HEK293 (cell line): Measurements from ENCODE around the gene ATF6.

Experiments
- CTCF ChIA-PET: fragments of 350-600 bp; formaldehyde crosslinking; extraction: SDS; loops from one replicate; lab custom pipeline; 2021; ENCODE audit warnings: antibody characterized with exemption; lab: Yijun Ruan, JAX
- POLR2A ChIA-PET: fragments of 300-600 bp; formaldehyde crosslinking; extraction: SDS; loops from one replicate; lab custom pipeline; 2020; ENCODE audit warnings: antibody characterized with exemption, inconsistent platforms; lab: Yijun Ruan, JAX
- H3K27ac ChIP-seq: fragments of 200-500 bp; sonication (Bioruptor generic); 2 replicates; pipeline ENCODE4 v1.5.1; 2014; ENCODE audit warnings: low read depth, low read length, control low read depth, inconsistent platforms; ENCODE audit errors: extremely low read depth
- H3K36me3 ChIP-seq, 2 experiments: fragments of 200-500 bp in 1 of 2; sonication (Bioruptor generic) in 1 of 2; 1 replicate in 1 of 2; 2 replicates in 1 of 2; pipeline ENCODE4 v1.5.1; 2014 to 2017; ENCODE audit warnings: inconsistent platforms in 2 of 2, low read length in 2 of 2; ENCODE audit not compliant: control insufficient read depth in 2 of 2, insufficient read depth in 1 of 2
- H3K4me1 ChIP-seq: fragments of 200-500 bp; sonication (Bioruptor generic); 2 replicates; pipeline ENCODE4 v1.5.1; 2014; ENCODE audit warnings: mild to moderate bottlenecking, low read length, inconsistent platforms; ENCODE audit not compliant: control insufficient read depth, insufficient read depth
- H3K4me3 ChIP-seq: 2 replicates; pipeline ENCODE4 v1.5.1; 2011; ENCODE audit warnings: low read depth, mild to moderate bottlenecking, control low read depth, low read length, moderate library complexity
- H3K9me3 ChIP-seq: fragments of 200-500 bp; sonication (Bioruptor generic); 2 replicates; pipeline ENCODE4 v1.5.1; 2014; ENCODE audit warnings: low read depth, low read length, inconsistent platforms; ENCODE audit not compliant: control insufficient read depth, insufficient read depth
- BCL11B ChIP-seq: fragments of 450-650 bp; formaldehyde crosslinking; IDR thresholded peaks from 2 replicates; pipeline ENCODE4 v1.5.1; 2016; ENCODE audit warnings: low read depth, missing biosample characterization, missing genetic modification characterization
- GLIS1 ChIP-seq: fragments of 450-650 bp; formaldehyde crosslinking; IDR thresholded peaks from 2 replicates; pipeline ENCODE4 v1.5.1; 2016; ENCODE audit warnings: missing biosample characterization, missing genetic modification characterization
- HOXC10 ChIP-seq: sonication (generic); formaldehyde crosslinking; IDR thresholded peaks from 2 replicates; pipeline ENCODE4 v1.8.1; 2023; ENCODE audit warnings: mild to moderate bottlenecking, missing genetic modification reagents
- SP3 ChIP-seq: fragments of 450-650 bp; formaldehyde crosslinking; IDR thresholded peaks from 2 replicates; pipeline ENCODE4 v1.5.1; 2016; ENCODE audit warnings: missing biosample characterization, missing genetic modification characterization
- SP7 ChIP-seq: fragments of 450-650 bp; formaldehyde crosslinking; IDR thresholded peaks from 2 replicates; pipeline ENCODE4 v1.5.1; 2016; ENCODE audit warnings: missing biosample characterization, missing genetic modification characterization
- TCF7L2 ChIP-seq: IDR thresholded peaks from 2 replicates; pipeline ENCODE4 v1.6.1; 2011; ENCODE audit warnings: low read depth, mild to moderate bottlenecking, inconsistent platforms, low read length, moderate library complexity, borderline replicate concordance
- TRIM28 ChIP-seq: IDR thresholded peaks from 2 replicates; pipeline ENCODE4 v1.6.1; 2011; ENCODE audit warnings: low read length, control low read depth, borderline replicate concordance
- TSHZ1 ChIP-seq: fragments of 450-650 bp; formaldehyde crosslinking; IDR thresholded peaks from 2 replicates; pipeline ENCODE4 v1.5.1; 2016; ENCODE audit warnings: missing biosample characterization, missing genetic modification characterization, borderline replicate concordance
- ZBTB20 ChIP-seq: fragments of 450-650 bp; formaldehyde crosslinking; IDR thresholded peaks from 2 replicates; pipeline ENCODE4 v1.5.1; 2016; ENCODE audit warnings: missing biosample characterization, missing genetic modification characterization
- ZBTB26 ChIP-seq: fragments of 450-650 bp; formaldehyde crosslinking; optimal IDR thresholded peaks from 2 replicates; pipeline ENCODE3; 2016; ENCODE audit warnings: missing biosample characterization, mild to moderate bottlenecking, missing genetic modification characterization
- ZBTB49 ChIP-seq: fragments of 450-650 bp; formaldehyde crosslinking; IDR thresholded peaks from 2 replicates; pipeline ENCODE4 v1.5.1; 2016; ENCODE audit warnings: missing biosample characterization, missing genetic modification characterization, low read depth
- ZFP41 ChIP-seq: fragments of 450-650 bp; formaldehyde crosslinking; IDR thresholded peaks from 2 replicates; pipeline ENCODE4 v1.5.1; 2016; ENCODE audit warnings: missing biosample characterization, missing genetic modification characterization, borderline replicate concordance
- ZIC2 ChIP-seq: fragments of 450-650 bp; formaldehyde crosslinking; IDR thresholded peaks from 2 replicates; pipeline ENCODE4 v1.5.1; 2016; ENCODE audit warnings: missing biosample characterization, missing genetic modification characterization
- ZNF112 ChIP-seq: fragments of 450-650 bp; formaldehyde crosslinking; IDR thresholded peaks from 2 replicates; pipeline ENCODE4 v1.5.0; 2017; ENCODE audit warnings: missing biosample characterization, missing genetic modification characterization
- ZNF114 ChIP-seq: fragments of 450-650 bp; formaldehyde crosslinking; IDR thresholded peaks from 2 replicates; pipeline ENCODE4 v1.5.0; 2017; ENCODE audit warnings: missing biosample characterization, missing genetic modification characterization
- ZNF140 ChIP-seq: fragments of 450-650 bp; formaldehyde crosslinking; IDR thresholded peaks from 2 replicates; pipeline ENCODE4 v1.5.1; 2016; ENCODE audit warnings: missing biosample characterization, missing genetic modification characterization
- ZNF266 ChIP-seq: fragments of 450-650 bp; formaldehyde crosslinking; IDR thresholded peaks from 2 replicates; pipeline ENCODE4 v1.5.1; 2016; ENCODE audit warnings: missing biosample characterization, missing genetic modification characterization, low read depth
- ZNF311 ChIP-seq: fragments of 450-650 bp; formaldehyde crosslinking; IDR thresholded peaks from 2 replicates; pipeline ENCODE4 v1.5.1; 2017; ENCODE audit warnings: missing biosample characterization, missing genetic modification characterization, borderline replicate concordance
- ZNF433 ChIP-seq: fragments of 450-650 bp; formaldehyde crosslinking; IDR thresholded peaks from 2 replicates; pipeline ENCODE4 v1.5.1; 2016; ENCODE audit warnings: missing biosample characterization, missing genetic modification characterization, low read depth
- ZNF449 ChIP-seq: fragments of 450-650 bp; formaldehyde crosslinking; IDR thresholded peaks from 2 replicates; pipeline ENCODE4 v1.5.1; 2017; ENCODE audit warnings: missing biosample characterization, mild to moderate bottlenecking, missing genetic modification characterization, moderate library complexity
- ZNF501 ChIP-seq: fragments of 450-650 bp; formaldehyde crosslinking; IDR thresholded peaks from 2 replicates; pipeline ENCODE4 v1.5.1; 2016; ENCODE audit warnings: missing biosample characterization, missing genetic modification characterization
- ZNF521 ChIP-seq: fragments of 450-650 bp; formaldehyde crosslinking; IDR thresholded peaks from 2 replicates; pipeline ENCODE4 v1.5.1; 2017; ENCODE audit warnings: missing biosample characterization, mild to moderate bottlenecking, missing genetic modification characterization
- ZNF558 ChIP-seq: fragments of 450-650 bp; formaldehyde crosslinking; IDR thresholded peaks from 2 replicates; pipeline ENCODE4 v1.5.1; 2016; ENCODE audit warnings: missing biosample characterization, missing genetic modification characterization
- ZNF561 ChIP-seq: fragments of 450-650 bp; IDR thresholded peaks from 2 replicates; pipeline ENCODE4 v1.5.1; 2018; ENCODE audit warnings: missing biosample characterization, missing genetic modification characterization, borderline replicate concordance
- ZNF596 ChIP-seq: fragments of 450-650 bp; IDR thresholded peaks from 2 replicates; pipeline ENCODE4 v1.5.0; 2018; ENCODE audit warnings: missing biosample characterization, mild to moderate bottlenecking, missing genetic modification characterization, moderate library complexity
- ZNF677 ChIP-seq: fragments of 450-650 bp; IDR thresholded peaks from 2 replicates; pipeline ENCODE4 v1.5.0; 2018; ENCODE audit warnings: missing biosample characterization, mild to moderate bottlenecking, missing genetic modification characterization, moderate library complexity
- ZNF747 ChIP-seq: fragments of 450-650 bp; formaldehyde crosslinking; IDR thresholded peaks from 2 replicates; pipeline ENCODE4 v1.5.1; 2016; ENCODE audit warnings: missing biosample characterization, missing genetic modification characterization
- ZNF791 ChIP-seq: fragments of 450-650 bp; formaldehyde crosslinking; IDR thresholded peaks from 2 replicates; pipeline ENCODE4 v1.5.1; 2016; ENCODE audit warnings: missing biosample characterization, missing genetic modification characterization
- ZNF843 ChIP-seq: fragments of 450-650 bp; formaldehyde crosslinking; IDR thresholded peaks from 2 replicates; pipeline ENCODE4 v1.5.1; 2016; ENCODE audit warnings: missing biosample characterization, missing genetic modification characterization

The ATF6 gene

GRCh38 chr1:161725908-161726472 lies 40.1 kb upstream of the ATF6 start (continued):
- TF ChIP-seq ZNF449 (tag by site-specific recombination) = no peak
- no peak for TF ChIP-seq ZNF843 (tag by site-specific recombination)
- TF ChIP-seq GLIS1 = no peak
- no peak for TF ChIP-seq ZFP41
- peak; percentile 72 for TF ChIP-seq ZBTB20 (tag by site-specific recombination)
- TF ChIP-seq ZNF677 = no peak
- TF ChIP-seq ZNF112 (tag by site-specific recombination) = no peak
- no peak for TF ChIP-seq ZBTB49 (tag by site-specific recombination)
- TF ChIP-seq SP3 (tag by site-specific recombination) = no peak
- no peak; the same call in 1 of the 2 replicates for TF ChIP-seq TRIM28
- no peak for TF ChIP-seq ZNF558
- TF ChIP-seq ZNF140 (tag by site-specific recombination) = no peak
- no peak for TF ChIP-seq BCL11B (tag by site-specific recombination)

- Histone ChIP-seq H3K9me3 (no peaks in the 10 kb centered on the region), H3K4me1 (no peaks in the 10 kb centered on the region; the same call in 1 of the 2 replicates), H3K4me3 (peak overlapping the region; percentile 62), H3K36me3 (no peaks in the 10 kb centered on the region), H3K27ac (peak overlapping the region; percentile 70; the same call in 1 of the 2 replicates)
- POLR2A ChIA-PET = interaction anchor here (0.5 to 2.6 kb wide), 9 partner anchors 12 to 186 kb away, joined by 3 to 19 read pairs (median 4); partner anchors contain the start of genes DUSP12 and FCRLA
- CTCF ChIA-PET = interaction anchor here (0.6 to 4.0 kb wide), 8 partner anchors 9 to 1127 kb away, joined by 3 to 13 read pairs (median 4); partner anchors contain the start of gene FCRLA
- no peak for TF ChIP-seq HOXC10 (CRISPR knock-in tag)
- no peak for TF ChIP-seq ZNF747 (tag by site-specific recombination)
- peak; percentile 66 for TF ChIP-seq ZIC2 (tag by site-specific recombination)
- TF ChIP-seq ZBTB26 (tag by site-specific recombination) = peak; percentile 95
- TF ChIP-seq TCF7L2 = no peak
- no peak for TF ChIP-seq TSHZ1 (tag by site-specific recombination)
- TF ChIP-seq ZNF791 = no peak
- TF ChIP-seq SP7 (tag by site-specific recombination) = peak; percentile 61; the same call in 1 of the 2 replicates
- TF ChIP-seq ZNF266 (tag by site-specific recombination) = no peak
- TF ChIP-seq ZNF433 = no peak
- peak; percentile 47; the same call in 1 of the 2 replicates for TF ChIP-seq ZNF501
- peak; percentile 35; the same call in 1 of the 2 replicates for TF ChIP-seq ZNF561 (tag by site-specific recombination)
- no peak for TF ChIP-seq ZNF596 (tag by site-specific recombination)
- TF ChIP-seq SP3 (tag by site-specific recombination) = peak; percentile 75; the same call in 1 of the 2 replicates
- TF ChIP-seq ZNF521 (tag by site-specific recombination) = no peak
- TF ChIP-seq ZNF311 = no peak
- TF ChIP-seq ZNF114 (tag by site-specific recombination) = no peak
- TF ChIP-seq ZNF558 = no peak
Measured at GRCh38 chr1:161726473-161727255, 39.5 kb upstream of the ATF6 start.
